GM12891 (cell line): Measurements from ENCODE around the gene TMOD1.

ENCODE experiments used
- POLR2A ChIP-seq: IDR thresholded peaks from 2 replicates; pipeline ENCODE4 v1.6.1; 2011; ENCODE audit warnings: low read depth, low read length, control low read depth
- POLR2AphosphoS5 ChIP-seq: IDR thresholded peaks from 2 replicates; pipeline ENCODE4 v1.6.1; 2011; ENCODE audit warnings: low read depth, low read length, control low read depth
- TAF1 ChIP-seq: IDR thresholded peaks from 2 replicates; pipeline ENCODE4 v1.6.1; 2011; ENCODE audit warnings: low read depth, low read length, control low read depth

GRCh38 chr9:97529363-97530076 lies 28.1 kb downstream of the TMOD1 start:
- TF ChIP-seq TAF1 (no peak), POLR2A (no peak), POLR2AphosphoS5 (no peak)
